Measurements from ENCODE around the gene MPP7.
A peak's percentile ranks its signal among the peaks of the same experiment; 100 is the strongest.

Gene MPP7

DNA sequence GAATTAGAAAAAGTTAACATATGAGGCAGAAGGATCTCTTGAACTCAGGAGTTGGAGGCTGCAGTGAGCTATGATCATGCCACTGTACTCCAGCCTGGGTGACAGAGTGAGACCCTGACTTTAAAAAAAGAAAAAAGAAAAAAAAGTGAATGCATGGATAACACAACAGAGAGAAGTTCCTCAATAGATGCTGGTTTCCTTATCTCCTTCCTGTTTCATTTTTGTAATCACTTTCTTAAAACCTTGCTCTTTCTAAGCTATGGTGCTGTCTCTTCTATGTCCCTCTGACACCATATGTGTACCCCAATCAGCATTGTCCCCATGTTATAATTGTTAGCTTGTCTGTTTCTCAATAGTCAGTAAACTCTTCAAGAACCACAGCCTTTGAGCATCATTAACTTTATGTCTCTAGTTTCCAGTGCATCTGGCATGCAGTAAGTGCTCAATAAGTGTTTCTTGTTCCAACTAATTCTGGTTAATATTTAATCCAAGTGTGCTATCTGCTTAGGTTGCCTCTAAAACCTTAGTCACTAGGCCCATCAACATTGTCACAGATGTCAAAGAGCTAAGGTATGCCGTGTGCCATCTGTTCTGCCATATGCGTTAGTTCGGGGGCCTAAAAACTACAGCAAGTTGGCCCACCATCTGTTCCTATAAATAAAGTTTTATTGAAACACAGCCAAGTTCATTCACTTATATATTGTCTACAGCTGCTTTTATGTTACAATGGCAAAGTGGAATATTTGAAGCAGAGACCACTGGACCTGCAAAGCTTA, 36.2 kb downstream of the MPP7 start:
- peak; percentile 32 for DNase-seq

DNA sequence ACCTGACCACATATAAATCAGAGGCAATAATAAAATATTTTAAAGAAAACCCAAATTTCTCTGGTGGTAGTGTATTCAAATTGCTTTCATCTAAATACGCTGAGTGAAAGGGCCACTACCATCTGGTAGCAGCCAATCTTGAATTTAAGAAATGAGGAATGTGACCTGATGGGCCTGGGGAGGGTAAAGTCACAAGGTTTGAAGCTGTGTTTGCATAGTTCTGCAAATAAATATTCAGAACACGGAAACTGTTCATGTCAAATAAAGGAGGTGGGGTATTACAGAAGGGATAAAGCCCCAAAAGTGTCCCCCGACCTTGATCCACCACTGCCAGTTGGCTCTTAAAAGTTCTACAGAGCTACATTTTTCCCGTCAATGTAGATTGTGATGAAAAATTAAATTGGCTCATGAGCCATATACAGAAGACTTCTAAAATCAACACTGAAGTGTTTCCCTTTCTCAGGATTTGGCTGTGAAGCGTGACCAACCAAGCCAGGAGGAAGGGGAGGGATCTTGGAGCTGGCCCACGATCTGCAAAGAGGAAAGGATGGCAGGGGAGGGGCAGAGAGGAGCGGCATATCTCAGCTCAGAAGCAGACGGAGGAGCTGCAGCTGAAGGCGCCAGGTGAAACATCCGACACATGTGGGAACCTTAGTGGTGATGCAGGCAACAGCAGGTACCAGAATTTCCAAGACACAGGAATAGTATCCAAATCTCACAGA, 39.6 kb downstream of the MPP7 start:
- no peak for DNase-seq

- no peak for DNase-seq
Observed at GRCh38 chr10:28256776-28257175, 46.1 kb downstream of the MPP7 start.

- no peak for DNase-seq
Observed at GRCh38 chr10:28254290-28254985, 48.4 kb downstream of the MPP7 start.

GRCh38 chr10:28253169-28253785, 49.6 kb downstream of the MPP7 start:
- peak; percentile 41 for DNase-seq

Data from suppressor macrophage treated with lipopolysaccharide for 4 hours (primary cell).